IMR-90 (cell line): ENCODE data around the gene ARHGEF10L. TPM values are rescaled to one million over a fixed set of nuclear protein-coding genes. Genes with fewer than 3 reads are reported as not detected.

Experiments used
- ATAC-seq: fragments of 200-7000 bp; cut with Tn5 transposase; 2 replicates; pipeline ENCODE4 v1.9.1; 2020; ENCODE audit warnings: low read depth, mild to moderate bottlenecking, moderate library complexity
- BruUV-seq: library from RNA; stranded (reverse); fragments of 400-500 nt; replicated peaks from 2 replicates; lab custom pipeline; 2021; lab: Mats Ljungman, UMichigan
- CTCF ChIA-PET: fragments of 300-600 bp; formaldehyde crosslinking; extraction: SDS; loops from one replicate; lab custom pipeline; 2021; ENCODE audit warnings: antibody characterized with exemption; lab: Yijun Ruan, JAX
- POLR2A ChIA-PET: fragments of 300-600 bp; sonication (Branson Sonifier 250); formaldehyde crosslinking; loops from one replicate; lab custom pipeline; 2022; ENCODE audit warnings: antibody characterized with exemption; ENCODE audit not compliant: unreplicated experiment; lab: Charles Lee
- DNase-seq: peaks from one replicate; pipeline ENCODE4 v3.0.0; 2013
- H2AFZ ChIP-seq: replicated peaks from 2 replicates; pipeline ENCODE3; 2013; ENCODE audit warnings: low read length, mild to moderate bottlenecking; ENCODE audit not compliant: poor library complexity
- H2AK5ac ChIP-seq: 2 replicates; pipeline ENCODE4 v1.6.1; 2013; ENCODE audit warnings: low read depth, low read length, inconsistent platforms
- H2AK9ac ChIP-seq: replicated peaks from 2 replicates; pipeline ENCODE3; 2013; ENCODE audit warnings: mild to moderate bottlenecking, low read depth, low read length, moderate library complexity; ENCODE audit not compliant: poor library complexity
- H2BK120ac ChIP-seq: 2 replicates; pipeline ENCODE4 v1.6.1; 2013; ENCODE audit warnings: low read depth, low read length, inconsistent platforms
- H2BK15ac ChIP-seq: 3 replicates; pipeline ENCODE4 v1.6.1; 2013; ENCODE audit warnings: low read depth, low read length, inconsistent platforms
- H2BK20ac ChIP-seq: 2 replicates; pipeline ENCODE4 v1.6.1; 2013; ENCODE audit warnings: low read depth, mild to moderate bottlenecking, inconsistent platforms, low read length, moderate library complexity
- H2BK5ac ChIP-seq: 2 replicates; pipeline ENCODE4 v1.6.1; 2013; ENCODE audit warnings: mild to moderate bottlenecking, low read depth, low read length, inconsistent platforms; ENCODE audit not compliant: poor library complexity, severe bottlenecking
- H3K14ac ChIP-seq: replicated peaks from 2 replicates; pipeline ENCODE4 v1.6.1; 2013; ENCODE audit warnings: low read depth, low read length, inconsistent platforms
- H3K18ac ChIP-seq: 2 replicates; pipeline ENCODE4 v1.6.1; 2013; ENCODE audit warnings: low read depth, low read length, control low read depth
- H3K23ac ChIP-seq: 2 replicates; pipeline ENCODE4 v1.6.1; 2013; ENCODE audit warnings: low read depth, low read length, inconsistent platforms
- H3K27ac ChIP-seq: 2 replicates; pipeline ENCODE4 v1.5.1; 2013; ENCODE audit warnings: mild to moderate bottlenecking, control low read depth, low read length; ENCODE audit not compliant: insufficient read depth
- H3K27me3 ChIP-seq: 2 replicates; pipeline ENCODE4 v1.6.1; 2013; ENCODE audit warnings: low read length; ENCODE audit not compliant: control insufficient read depth, insufficient read depth
- H3K36me3 ChIP-seq: 2 replicates; pipeline ENCODE4 v1.6.1; 2013; ENCODE audit warnings: low read length, mixed read lengths; ENCODE audit not compliant: control insufficient read depth, insufficient read depth
- H3K4ac ChIP-seq: 2 replicates; pipeline ENCODE4 v1.6.1; 2013; ENCODE audit warnings: low read depth, low read length, inconsistent platforms
- H3K4me1 ChIP-seq: 2 replicates; pipeline ENCODE4 v1.6.1; 2013; ENCODE audit warnings: low read length, mixed read lengths; ENCODE audit not compliant: control insufficient read depth, insufficient read depth
- H3K4me2 ChIP-seq: 2 replicates; pipeline ENCODE4 v1.6.1; 2013; ENCODE audit warnings: low read depth, mild to moderate bottlenecking, control low read depth, low read length, moderate library complexity
- H3K4me3 ChIP-seq: 2 replicates; pipeline ENCODE4 v1.5.1; 2013; ENCODE audit warnings: low read depth, mild to moderate bottlenecking, control low read depth, low read length, moderate library complexity; ENCODE audit not compliant: insufficient read depth
- H3K56ac ChIP-seq: 2 replicates; pipeline ENCODE4 v1.6.1; 2013; ENCODE audit warnings: low read length, inconsistent platforms; ENCODE audit not compliant: insufficient read depth; ENCODE audit errors: extremely low read depth
- H3K79me1 ChIP-seq, 2 experiments: 2 replicates each; pipeline ENCODE4 v1.6.1; 2013; ENCODE audit warnings: low read length in 2 of 2, inconsistent platforms in 1 of 2, low read depth in 1 of 2
- H3K9ac ChIP-seq: 2 replicates; pipeline ENCODE4 v1.6.1; 2013; ENCODE audit warnings: low read depth, low read length, control low read depth
- H3K9me1 ChIP-seq: 2 replicates; pipeline ENCODE4 v1.6.1; 2013; ENCODE audit warnings: low read length, inconsistent platforms; ENCODE audit not compliant: insufficient read depth
- H3K9me3 ChIP-seq: 2 replicates; pipeline ENCODE4 v1.6.1; 2013; ENCODE audit warnings: low read length; ENCODE audit not compliant: control insufficient read depth, insufficient read depth
- H4K20me1 ChIP-seq: 2 replicates; pipeline ENCODE4 v1.6.1; 2013; ENCODE audit warnings: low read length, inconsistent platforms; ENCODE audit not compliant: insufficient read depth
- H4K5ac ChIP-seq: 2 replicates; pipeline ENCODE4 v1.6.1; 2013; ENCODE audit warnings: mild to moderate bottlenecking, low read depth, low read length, control low read depth
- H4K8ac ChIP-seq, 2 experiments: 2 replicates each; pipeline ENCODE4 v1.6.1; 2013; ENCODE audit warnings: low read depth in 2 of 2, low read length in 2 of 2, control low read depth in 1 of 2, inconsistent platforms in 1 of 2
- H4K91ac ChIP-seq: 2 replicates; pipeline ENCODE4 v1.6.1; 2013; ENCODE audit warnings: low read depth, low read length, inconsistent platforms; ENCODE audit not compliant: insufficient read depth
- BHLHE40 ChIP-seq: fragments of 150-350 bp; IDR thresholded peaks from 2 replicates; pipeline ENCODE4 v1.6.1; 2016; ENCODE audit warnings: mild to moderate bottlenecking, low read depth, low read length
- CEBPB ChIP-seq: IDR thresholded peaks from 2 replicates; pipeline ENCODE4 v1.6.1; 2012; ENCODE audit warnings: low read depth, low read length, improper control_type of control experiment
- CHD1 ChIP-seq: IDR thresholded peaks from 2 replicates; pipeline ENCODE4 v1.6.1; 2012; ENCODE audit warnings: low read depth, low read length, improper control_type of control experiment
- CTCF ChIP-seq: conservative IDR thresholded peaks from 2 replicates; pipeline ENCODE4 v1.5.1; 2012; ENCODE audit warnings: mild to moderate bottlenecking, low read depth, low read length, improper control_type of control experiment
- ELK1 ChIP-seq: fragments of 150-350 bp; IDR thresholded peaks from 2 replicates; pipeline ENCODE4 v1.6.1; 2016; ENCODE audit warnings: low read depth, mild to moderate bottlenecking, low read length, moderate library complexity, borderline replicate concordance
- FOS ChIP-seq: fragments of 150-350 bp; IDR thresholded peaks from 2 replicates; pipeline ENCODE4 v1.6.1; 2016; ENCODE audit warnings: low read depth, low read length
- MAZ ChIP-seq: IDR thresholded peaks from 2 replicates; pipeline ENCODE4 v1.6.1; 2012; ENCODE audit warnings: low read depth, mild to moderate bottlenecking, low read length, improper control_type of control experiment, moderate library complexity, borderline replicate concordance
- MXI1 ChIP-seq: IDR thresholded peaks from 2 replicates; pipeline ENCODE4 v1.6.1; 2012; ENCODE audit warnings: low read depth, mild to moderate bottlenecking, low read length, moderate library complexity, borderline replicate concordance
- NFE2L2 ChIP-seq: fragments of 150-350 bp; IDR thresholded peaks from 2 replicates; pipeline ENCODE4 v1.6.1; 2016; ENCODE audit warnings: low read depth, mild to moderate bottlenecking, low read length
- POLR2A ChIP-seq: IDR thresholded peaks from 2 replicates; pipeline ENCODE4 v1.6.1; 2012; ENCODE audit warnings: mild to moderate bottlenecking, low read depth, low read length
- RAD21 ChIP-seq: IDR thresholded peaks from 2 replicates; pipeline ENCODE4 v1.6.1; 2012; ENCODE audit warnings: low read length, improper control_type of control experiment
- RCOR1 ChIP-seq: IDR thresholded peaks from 2 replicates; pipeline ENCODE4 v1.6.1; 2012; ENCODE audit warnings: mild to moderate bottlenecking, low read length, improper control_type of control experiment; ENCODE audit not compliant: insufficient replicate concordance
- SMC3 ChIP-seq: fragments of 150-350 bp; IDR thresholded peaks from 2 replicates; pipeline ENCODE4 v1.6.1; 2016; ENCODE audit warnings: low read depth, mild to moderate bottlenecking, antibody characterized with exemption, low read length, moderate library complexity
- USF2 ChIP-seq: fragments of 150-350 bp; IDR thresholded peaks from 2 replicates; pipeline ENCODE4 v1.6.1; 2017; ENCODE audit warnings: mild to moderate bottlenecking, antibody characterized with exemption, low read length, low read depth
- WGBS, 2 experiments: methylation state at CpG; one replicate each; pipeline versions ENCODE4 v1.1.5 to v1.1.7; 2013; ENCODE audit warnings: missing lambda C conversion rate in 2 of 2; ENCODE audit not compliant: insufficient read length in 1 of 2; ENCODE audit errors: extremely low coverage in 2 of 2; 5-methylcytosine and 5-hydroxymethylcytosine counted together
- dilution Hi-C: fragments of 300-500 bp; cut with HindIII; formaldehyde crosslinking; loops from one replicate; pipeline ENCODE4 v1.14.3; 2018; ENCODE audit warnings: low sequenced_read_pairs; ENCODE audit not compliant: unreplicated experiment
- in situ Hi-C: fragments of 300-500 bp; cut with MboI; formaldehyde crosslinking; loops from 3 replicates; pipeline ENCODE4 v1.14.3; 2019; ENCODE audit warnings: low sequenced_read_pairs, inconsistent platforms, mixed read lengths
- intact Hi-C: fragments of 100-400 bp; cut with micrococcal nuclease; formaldehyde crosslinking; loops from 2 replicates; pipeline ENCODE4 v1.10.0; 2022
- polyA plus RNA-seq, 3 experiments: library from polyadenylated mRNA; depleted of rRNA; stranded (reverse); fragments of >200 nt; gene quantifications; 2 replicates each; pipeline ENCODE4 v1.2.3, GENCODE V29; 2012; ENCODE audit warnings: low replicate concordance in 1 of 3
- total RNA-seq: library from RNA; depleted of rRNA; stranded (reverse); fragments of >200 nt; gene quantifications from 2 replicates; pipeline ENCODE4 v1.2.3, GENCODE V29; 2012

ARHGEF10L gene
- total and polyA plus RNA-seq, 2 of the 4 experiments (the other 2 are of a cell fraction): 4.8 to 12.4 TPM

- POLR2A ChIA-PET: no interaction called here
- Histone ChIP-seq H3K9ac (no peak overlapping the region), H3K9me1 (no peaks in the 10 kb centered on the region), H2BK120ac (no peak overlapping the region), H2BK15ac (no peak overlapping the region), H2AFZ (no peak overlapping the region), H3K4ac (no peak overlapping the region), H3K14ac (no peak overlapping the region), H3K4me1 (no peaks in the 10 kb centered on the region), H4K91ac (no peak overlapping the region), H3K4me3 (no peak overlapping the region), H3K36me3 (peaks cover 27% of the 10 kb centered on the region), H3K9me3 (no peaks in the 10 kb centered on the region), H3K23ac (no peak overlapping the region), H3K4me2 (no peak overlapping the region), H4K8ac (no peak overlapping the region), H3K56ac (no peak overlapping the region), H2BK20ac (no peak overlapping the region), H3K18ac (no peak overlapping the region), H3K79me1 (no peaks in the 10 kb centered on the region; a peak in 1 of 4 replicates), H3K27me3 (no peaks in the 10 kb centered on the region), H4K20me1 (0 out of 2 replicates have a peak, but pooled peaks cover 4% of the 10 kb centered on the region), H4K5ac (no peak overlapping the region), H2AK9ac (no peak overlapping the region), H2AK5ac (no peak overlapping the region), H3K27ac (no peak overlapping the region), H2BK5ac (no peak overlapping the region)
- 50% methylated on average over 4 of the region's 15 CpGs; no CpG with 5 or more reads in 1 of the 2 experiments for WGBS, 2 experiments
- DNase-seq (peak; percentile 44), ATAC-seq (peak; percentile 95)
- CTCF ChIA-PET: interaction anchor here (0.5 to 2.2 kb wide), 12 partner anchors 8 to 920 kb away, joined by 3 to 10 read pairs (median 3); no protein-coding TSS in a partner anchor
- TF ChIP-seq RCOR1: no peak
- no peak for TF ChIP-seq CEBPB
- no peak for TF ChIP-seq POLR2A
- no peak for TF ChIP-seq ELK1
- peak; percentile 80 for TF ChIP-seq SMC3
- TF ChIP-seq CHD1: no peak
- no peak for TF ChIP-seq FOS
- TF ChIP-seq MAZ: no peak
- TF ChIP-seq RAD21: peak; percentile 90
- TF ChIP-seq BHLHE40: no peak
- no peak for TF ChIP-seq NFE2L2
- TF ChIP-seq MXI1: no peak
- peak; percentile 86 for TF ChIP-seq CTCF
- TF ChIP-seq USF2: no peak
- dilution Hi-C loops: no loop called here
- in situ Hi-C loops: loop anchor here (5.0 kb wide), 1 partner anchor 161 kb away; no protein-coding TSS in a partner anchor
- intact Hi-C loops: loop anchor here (1.0 kb wide), 1 partner anchor 165 kb away; no protein-coding TSS in a partner anchor
- BruUV-seq: no TSS peak
Measured at GRCh38 chr1:17661546-17662157, 122.2 kb downstream of the ARHGEF10L start.
